ENCODE measurements around the gene NUP188.

GRCh38 chr9:128901822-128902221, 45.7 kb upstream of the NUP188 start:
- TF ChIP-seq CTCF (IDR thresholded peaks at IDR 0.05; ENCODE audit: extremely low read depth in 1 of 2, insufficient read depth in 1 of 2, low read depth in 1 of 2, low read length in 2 of 2), result no peak
- TF ChIP-seq JUN (IDR thresholded peaks at IDR 0.05; ENCODE audit: borderline replicate concordance, insufficient read depth, insufficient read length, low read depth), result no peak
- no peak for TF ChIP-seq POLR2A (IDR thresholded peaks at IDR 0.05; ENCODE audit: low read depth, low read length)
- no peak for TF ChIP-seq EZH2 (IDR thresholded peaks at IDR 0.05; ENCODE audit: borderline replicate concordance, low read depth, low read length, severe bottlenecking)
- TF ChIP-seq GATA2 (IDR thresholded peaks at IDR 0.05; ENCODE audit: insufficient read depth, insufficient read length, low read depth, low read length), result no peak
- TF ChIP-seq POLR2AphosphoS5 (IDR thresholded peaks at IDR 0.05; ENCODE audit: insufficient read depth, low read depth, low read length), result peak; percentile 4
- TF ChIP-seq MAX (IDR thresholded peaks at IDR 0.05; ENCODE audit: insufficient read depth, insufficient read length), result no peak

Data from endothelial cell of umbilical vein (primary cell).